Hematopoietic multipotent progenitor cell (in vitro differentiated cells): ENCODE measurements around the gene AAMP. TPM values are rescaled to one million over a fixed set of nuclear protein-coding genes. Genes with fewer than 3 reads are reported as not detected.

Source experiments
- DNase-seq, 3 donors: peaks; one replicate each; pipeline ENCODE4 v3.0.0-alpha.2; 2011 to 2015; ENCODE audit warnings: low read depth in 2 of 3, low spot score in 2 of 3
- total RNA-seq: library from RNA; depleted of rRNA; stranded (reverse); fragments of >200 nt; gene quantifications from one replicate; pipeline ENCODE4 v1.2.3, GENCODE V29; 2012

The AAMP gene
- total RNA-seq, 1 donor, result 121 TPM

GRCh38 chr2:218261423-218262236 is 8.3 kb downstream of the AAMP start:
- no peak for DNase-seq

GRCh38 chr2:218260742-218261422 is 9.1 kb downstream of the AAMP start, which contains the start of gene GPBAR1:
Gene GPBAR1 (plus strand): TSS chr2:218261015. CDS start chr2:218262725, 1,710 bp downstream.
- no peak for DNase-seq

- no peak for DNase-seq
Measured at GRCh38 chr2:218260166-218260565, 9.8 kb downstream of the AAMP start.

- DNase-seq, result no peak
Measured at GRCh38 chr2:218259099-218259961, 10.6 kb downstream of the AAMP start.

- DNase-seq, result peak; percentile 35 to 82 (median 75)
Measured at GRCh38 chr2:218257390-218257981, 12.5 kb downstream of the AAMP start.

GRCh38 chr2:218256612-218257350 is 13.2 kb downstream of the AAMP start:
- DNase-seq, result no peak

- no peak for DNase-seq
Measured at GRCh38 chr2:218255446-218255845, 14.5 kb downstream of the AAMP start.

GRCh38 chr2:218253232-218253625 is 16.7 kb downstream of the AAMP start:
- no peak for DNase-seq

GRCh38 chr2:218252509-218253231 is 17.3 kb downstream of the AAMP start:
- peak in 2 of 3 donors; percentile 51 to 81 for DNase-seq

- no peak for DNase-seq
Measured at GRCh38 chr2:218249691-218250090, 20.2 kb downstream of the AAMP start.

- DNase-seq, result no peak
Measured at GRCh38 chr2:218245214-218245613, 24.7 kb downstream of the AAMP start.

GRCh38 chr2:218244665-218245064 is 25.3 kb downstream of the AAMP start:
- no peak for DNase-seq

- DNase-seq, result no peak
Measured at GRCh38 chr2:218244204-218244603, 25.7 kb downstream of the AAMP start.

- DNase-seq, result no peak
Measured at GRCh38 chr2:218238887-218239286, 31.1 kb downstream of the AAMP start.

GRCh38 chr2:218236829-218237228 is 33.1 kb downstream of the AAMP start:
- DNase-seq, result no peak

GRCh38 chr2:218235017-218235416 is 34.9 kb downstream of the AAMP start:
- DNase-seq, result no peak

- no peak for DNase-seq
Measured at GRCh38 chr2:218234521-218234920, 35.4 kb downstream of the AAMP start.

GRCh38 chr2:218233543-218233942 is 36.4 kb downstream of the AAMP start:
- no peak for DNase-seq

- peak in 2 of 3 donors; percentile 27 to 43 for DNase-seq
Measured at GRCh38 chr2:218230882-218231281, 39.1 kb downstream of the AAMP start.
